Nephron progenitor cell (in vitro differentiated cells): Measurements from ENCODE around the gene PCGF2.
A peak's percentile ranks its signal among the peaks of the same experiment; 100 is the strongest.

Experiments
- DNase-seq: peaks from one replicate; pipeline ENCODE4 v3.0.0; 2021
- H3K27ac Mint-ChIP-seq: 2 replicates; pipeline ENCODE4 v1.8.0; 2021; ENCODE audit warnings: mild to moderate bottlenecking, moderate library complexity, mixed read lengths
- H3K27me3 Mint-ChIP-seq: 2 replicates; pipeline ENCODE4 v1.8.0; 2021; ENCODE audit warnings: mild to moderate bottlenecking, low read depth, mixed read lengths; ENCODE audit not compliant: poor library complexity
- H3K36me3 Mint-ChIP-seq: 2 replicates; pipeline ENCODE4 v1.8.0; 2021; ENCODE audit warnings: low read depth, mixed read lengths
- H3K4me1 Mint-ChIP-seq: 2 replicates; pipeline ENCODE4 v1.8.0; 2021; ENCODE audit warnings: mixed read lengths
- H3K4me3 Mint-ChIP-seq: 2 replicates; pipeline ENCODE4 v1.8.0; 2021; ENCODE audit warnings: mild to moderate bottlenecking, moderate library complexity, mixed read lengths
- H3K9me3 Mint-ChIP-seq: 2 replicates; pipeline ENCODE4 v1.8.0; 2021; ENCODE audit warnings: mild to moderate bottlenecking, moderate library complexity, mixed read lengths
- CTCF ChIP-seq: fragments of 200-600 bp; sonication (generic); IDR thresholded peaks from 2 replicates; pipeline ENCODE4 v1.5.0; 2021; ENCODE audit warnings: antibody characterized with exemption

The PCGF2 gene

GRCh38 chr17:38731526-38732294 lies 16.4 kb downstream of the PCGF2 start:
- peak overlapping the region; percentile 34 for H3K4me3 Mint-ChIP-seq
- H3K4me1 Mint-ChIP-seq = peaks cover 40% of the 10 kb centered on the region
- no peaks in the 10 kb centered on the region for H3K9me3 Mint-ChIP-seq
- H3K27ac Mint-ChIP-seq = peak overlapping the region; percentile 63
- no peak for TF ChIP-seq CTCF
- peaks cover 35% of the 10 kb centered on the region for H3K36me3 Mint-ChIP-seq
- peaks cover 2% of the 10 kb centered on the region for H3K27me3 Mint-ChIP-seq
- no peak for DNase-seq

- DNase-seq = peak; percentile 38
- peaks cover 35% of the 10 kb centered on the region for H3K36me3 Mint-ChIP-seq
- TF ChIP-seq CTCF = no peak
- peaks cover 47% of the 10 kb centered on the region for H3K4me1 Mint-ChIP-seq
- H3K27me3 Mint-ChIP-seq = peaks cover 2% of the 10 kb centered on the region
- peak overlapping the region; percentile 89 for H3K4me3 Mint-ChIP-seq
- H3K27ac Mint-ChIP-seq = peak overlapping the region; percentile 49
- H3K9me3 Mint-ChIP-seq = no peaks in the 10 kb centered on the region
Observed at GRCh38 chr17:38730526-38731379, 17.4 kb downstream of the PCGF2 start.

GRCh38 chr17:38729886-38730525 lies 18.1 kb downstream of the PCGF2 start, which contains the start of gene CISD3:
CISD3 (plus strand) TSS chr17:38730341; CDS start chr17:38730359, 18 bp downstream.
- DNase-seq = peak; percentile 89
- no peaks in the 10 kb centered on the region for H3K9me3 Mint-ChIP-seq
- peaks cover 47% of the 10 kb centered on the region for H3K4me1 Mint-ChIP-seq
- peak; percentile 29 for TF ChIP-seq CTCF
- peak within 1 kb of the TSS; percentile 49 for H3K27ac Mint-ChIP-seq
- H3K36me3 Mint-ChIP-seq = peaks cover 30% of the 10 kb centered on the region
- H3K27me3 Mint-ChIP-seq = peaks cover 2% of the 10 kb centered on the region
- H3K4me3 Mint-ChIP-seq = peak within 1 kb of the TSS; percentile 89

- Mint-ChIP-seq H3K4me3 (peak overlapping the region; percentile 80), H3K36me3 (peaks cover 26% of the 10 kb centered on the region), H3K27ac (no peak overlapping the region), H3K9me3 (no peaks in the 10 kb centered on the region), H3K4me1 (peaks cover 41% of the 10 kb centered on the region), H3K27me3 (peaks cover 2% of the 10 kb centered on the region)
- no peak for DNase-seq
- TF ChIP-seq CTCF = no peak
Observed at GRCh38 chr17:38729368-38729885, 18.7 kb downstream of the PCGF2 start.

- H3K4me3 Mint-ChIP-seq = peak overlapping the region; percentile 45
Observed at GRCh38 chr17:38728290-38728831, 19.8 kb downstream of the PCGF2 start.

More at GRCh38 chr17:38728290-38728831, 19.8 kb downstream of the PCGF2 start:
- H3K27ac Mint-ChIP-seq = no peak overlapping the region
- H3K4me1 Mint-ChIP-seq = peaks cover 40% of the 10 kb centered on the region
- no peak for DNase-seq
- no peaks in the 10 kb centered on the region for H3K9me3 Mint-ChIP-seq
- H3K27me3 Mint-ChIP-seq = peaks cover 2% of the 10 kb centered on the region
- H3K36me3 Mint-ChIP-seq = peaks cover 22% of the 10 kb centered on the region
- no peak for TF ChIP-seq CTCF
